Stimulated activated CD8-positive, alpha-beta memory T cell treated with anti-CD3 and anti-CD28 coated beads, Interleukin-7, amount 100 ng/mL, for 24 hours (primary cell): Measurements from ENCODE around the gene CENATAC.
"Not testable (repeated sequence)": the region's sequence is repeated elsewhere in the genome, so short reads cannot be mapped to it uniquely, and the experiment has no call there.

Experiments
- DNase-seq: peaks from one replicate; pipeline ENCODE4 v3.0.0-alpha.2; 2020; ENCODE audit warnings: low read depth

Gene CENATAC

DNA sequence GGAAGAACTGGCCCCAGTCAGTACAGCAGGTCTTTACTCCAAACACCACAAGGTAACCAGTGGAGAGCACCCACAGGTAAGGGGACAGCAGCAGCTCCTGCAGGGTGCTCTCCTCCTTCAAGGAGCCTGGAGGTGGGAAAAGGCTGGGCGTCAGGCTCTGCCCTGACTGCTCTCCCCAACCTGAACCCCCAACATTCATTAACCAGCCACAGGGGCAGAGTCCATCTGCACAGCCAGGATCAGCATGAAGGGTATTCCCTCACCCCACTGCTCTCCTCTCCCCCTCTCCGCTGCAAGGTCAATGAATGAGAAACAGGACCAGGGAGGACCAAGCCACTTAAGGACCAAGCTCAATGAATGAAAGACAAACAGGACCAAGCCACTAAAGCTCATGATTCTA is 29.0 kb downstream of the CENATAC start:
- no peak for DNase-seq

DNA sequence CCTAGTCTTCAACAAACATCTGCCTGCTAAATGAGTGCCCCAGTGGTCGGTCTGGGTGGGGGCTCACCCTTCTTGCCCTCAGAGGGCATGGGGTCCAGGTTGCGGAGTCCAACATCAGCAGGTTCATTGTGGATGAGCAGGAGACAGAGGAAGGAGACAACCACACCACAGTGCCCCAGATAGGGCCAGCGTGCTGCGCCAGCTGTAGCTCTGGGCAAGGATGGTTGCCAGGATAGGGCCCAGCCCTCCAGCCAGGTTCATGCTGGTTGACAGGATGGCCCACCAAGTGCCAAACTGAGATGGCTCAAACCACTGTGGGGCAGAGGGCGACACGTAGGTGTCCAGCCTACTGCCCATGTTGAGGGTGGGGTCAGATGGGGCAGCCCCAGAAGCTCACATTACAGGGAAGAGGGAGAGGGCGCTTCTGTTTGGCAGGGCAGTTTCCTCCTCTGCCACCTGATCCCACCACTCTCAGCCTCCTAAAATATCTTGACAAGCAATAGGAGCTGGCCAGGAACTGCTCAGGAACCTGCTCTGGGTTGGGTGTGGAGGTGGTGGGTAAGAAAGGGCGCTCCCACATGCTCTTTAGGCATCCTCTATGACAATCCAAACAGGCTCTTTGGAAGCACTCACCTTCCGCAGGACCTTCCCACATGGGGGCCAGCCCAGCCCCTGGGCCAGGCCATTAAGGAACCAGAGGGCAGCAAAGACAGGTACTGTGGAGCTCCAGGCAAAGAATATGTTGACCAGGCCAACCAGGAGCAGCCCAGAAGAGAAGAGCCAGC is 29.8 kb downstream of the CENATAC start:
- DNase-seq: no peak

DNA sequence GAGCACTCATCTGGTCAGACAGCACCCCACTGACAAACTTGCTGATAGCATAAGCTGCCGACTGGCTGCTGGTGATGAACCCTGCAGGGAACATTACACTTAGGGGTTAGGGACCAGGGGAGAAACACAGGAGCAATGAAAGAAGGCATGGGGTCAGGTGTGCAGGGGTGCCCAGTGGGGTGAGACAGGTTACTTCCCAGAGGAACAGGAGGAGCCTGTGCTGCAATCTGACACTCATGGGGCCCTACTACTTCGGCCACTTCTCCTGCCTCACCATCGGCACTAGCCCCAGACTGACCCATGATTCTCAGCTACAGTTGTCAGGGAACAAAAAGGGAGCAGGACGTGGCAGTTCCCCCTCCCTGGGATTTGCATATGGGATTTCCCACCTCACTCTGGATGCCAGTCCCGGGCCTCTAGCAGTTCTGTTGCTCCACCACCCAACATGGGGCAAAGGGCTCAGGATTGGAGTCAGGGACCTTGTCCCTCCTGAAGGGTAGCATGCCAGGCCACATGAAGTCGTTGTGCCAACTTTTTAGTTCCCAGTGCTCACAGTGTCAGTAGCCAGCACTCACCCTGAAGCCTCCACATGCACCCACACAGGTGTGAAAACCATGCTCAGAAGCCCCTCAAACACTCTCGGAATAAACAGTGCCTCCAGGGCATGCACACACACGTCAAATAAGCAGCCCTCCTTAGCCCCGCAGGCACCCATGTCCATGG is 30.6 kb downstream of the CENATAC start:
- DNase-seq: no peak

DNA sequence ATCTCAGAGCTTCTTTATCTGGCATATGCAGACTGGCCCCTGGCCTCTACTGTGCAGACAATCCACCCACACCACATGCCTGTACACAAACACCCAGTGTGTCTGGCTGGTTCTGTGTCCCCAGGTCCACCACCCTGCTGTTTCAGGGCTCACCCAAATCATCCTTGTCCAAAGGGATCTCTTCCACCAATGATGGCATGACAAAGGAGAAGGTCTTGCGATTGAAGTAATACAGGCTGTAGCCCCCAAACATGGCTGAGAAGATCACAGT is 31.1 kb downstream of the CENATAC start:
- no peak for DNase-seq

DNA sequence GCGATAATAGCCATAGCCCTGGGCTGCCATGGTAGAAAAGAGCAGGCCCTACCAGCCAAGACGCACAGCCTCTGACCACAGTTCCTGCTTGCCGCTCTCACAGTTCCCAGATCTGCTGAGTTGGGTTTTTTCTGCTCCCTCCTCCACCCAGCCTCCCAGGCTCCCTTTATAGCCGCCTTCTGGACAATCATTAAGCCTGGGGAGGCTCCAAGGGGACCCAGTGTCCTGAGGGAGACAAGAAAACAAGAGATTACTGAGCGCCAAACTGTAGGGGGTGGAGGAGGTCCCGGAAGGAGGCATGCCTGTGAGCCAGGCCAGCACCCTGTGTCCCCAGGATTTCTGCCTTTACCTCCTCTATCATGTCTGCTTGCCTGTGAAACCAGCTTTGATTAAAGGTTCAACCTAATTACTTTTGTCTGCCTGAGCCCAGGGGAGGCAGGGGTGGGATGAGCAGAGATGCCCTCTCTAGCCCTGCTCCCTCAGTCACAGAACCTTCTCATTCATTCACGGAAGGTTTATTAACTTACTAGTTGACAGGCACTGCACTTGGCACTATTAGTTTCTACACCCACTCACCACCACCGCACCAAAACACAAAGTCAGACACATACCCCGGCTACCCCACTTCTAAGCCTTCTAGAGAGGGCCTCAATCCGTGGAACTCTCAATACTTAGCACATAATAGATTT is 31.5 kb downstream of the CENATAC start:
- DNase-seq: no peak

DNA sequence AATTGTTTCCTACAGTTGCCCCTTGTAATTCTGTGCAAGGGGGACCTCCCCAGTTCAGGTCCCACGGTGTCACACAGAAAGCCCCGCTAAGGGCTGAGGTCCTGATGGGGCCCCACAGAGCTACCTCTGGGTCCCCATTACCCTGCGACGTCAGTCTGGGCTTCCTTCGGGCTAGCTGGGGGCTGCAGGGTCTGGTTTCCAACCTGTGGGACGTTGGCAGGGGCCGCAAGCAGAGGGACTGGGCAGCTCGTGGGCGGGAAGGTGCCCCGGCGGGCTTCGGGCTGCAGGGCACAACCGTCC is 32.0 kb downstream of the CENATAC start:
- DNase-seq: no peak

DNA sequence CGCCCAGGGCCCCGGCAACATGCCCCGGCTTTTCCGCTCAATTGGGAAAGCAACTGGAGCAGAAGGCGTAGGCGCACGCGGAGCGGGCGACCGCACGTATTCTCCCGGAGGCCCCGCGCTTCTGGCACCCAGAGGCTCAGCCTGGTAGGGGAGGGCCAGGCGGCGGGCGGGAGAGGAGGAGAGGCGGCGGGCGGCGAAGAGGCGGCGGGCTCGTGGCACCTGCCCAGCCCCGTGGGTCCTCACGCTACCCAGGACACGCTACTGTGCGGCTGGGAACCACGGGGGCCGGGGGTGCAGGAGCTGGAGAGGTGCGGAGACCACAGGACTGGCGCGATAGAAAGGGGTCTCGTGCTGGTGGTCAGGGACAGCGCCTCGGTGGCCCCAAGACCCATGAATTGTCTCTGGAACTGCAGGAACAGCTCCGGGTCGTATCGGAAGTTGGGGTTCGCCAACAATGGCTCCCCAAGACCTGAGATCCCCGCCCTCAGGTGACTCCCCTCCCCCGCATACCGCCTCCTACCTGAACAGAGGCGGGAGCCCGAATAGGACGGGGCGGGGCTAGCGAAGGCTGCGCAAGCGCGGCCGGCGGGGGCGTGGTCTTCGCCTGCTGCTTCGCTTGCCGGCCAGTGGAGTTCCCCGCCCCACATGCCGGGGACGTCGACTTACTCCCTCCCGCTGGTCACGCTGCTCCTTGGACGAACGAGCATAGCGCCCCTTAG is 32.5 kb downstream of the CENATAC start, which contains the start of gene SLC37A4:
Gene SLC37A4, minus strand, starts transcription at position 549 of the 719 bp plus-strand sequence.
- DNase-seq: peak; percentile 98

DNA sequence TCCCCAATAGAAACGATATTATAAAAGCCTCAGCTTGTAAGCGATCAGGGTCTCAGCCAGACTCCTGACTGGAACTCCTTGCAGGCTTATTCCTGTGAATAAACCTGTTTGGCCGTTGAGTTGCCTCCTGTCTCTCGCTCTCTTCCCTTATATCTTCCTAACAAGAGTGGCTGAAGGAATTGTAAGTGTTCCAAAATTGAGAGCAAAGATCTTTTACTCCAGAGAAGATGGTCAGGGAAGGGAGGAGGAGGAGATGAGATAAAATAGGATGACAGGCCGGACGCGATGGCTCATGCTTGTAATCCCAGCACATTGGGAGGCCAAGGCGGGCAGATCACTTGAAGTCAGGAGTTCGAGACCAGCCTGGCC is 34.0 kb downstream of the CENATAC start:
- no peak for DNase-seq

DNA sequence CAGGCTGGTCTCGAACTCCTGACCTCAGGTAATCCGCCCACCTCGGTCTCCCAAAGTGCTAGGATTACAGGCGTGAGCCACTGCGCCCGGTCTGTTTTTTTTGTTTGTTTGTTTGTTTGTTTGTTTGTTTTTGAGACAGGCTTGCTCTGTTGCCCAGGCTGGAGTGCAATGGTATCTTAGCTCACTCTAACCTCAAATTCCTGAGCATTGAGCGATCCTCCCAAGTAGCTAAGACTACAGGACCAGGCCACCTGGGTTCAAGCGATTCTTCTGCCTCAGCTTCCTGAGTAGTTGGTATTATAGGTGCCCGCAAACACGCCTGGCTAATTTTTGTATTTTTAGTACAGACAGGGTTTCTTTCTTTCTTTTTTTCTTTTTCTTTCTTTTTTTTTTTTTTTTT is 35.5 kb downstream of the CENATAC start:
- not testable (repeated sequence) for DNase-seq

DNA sequence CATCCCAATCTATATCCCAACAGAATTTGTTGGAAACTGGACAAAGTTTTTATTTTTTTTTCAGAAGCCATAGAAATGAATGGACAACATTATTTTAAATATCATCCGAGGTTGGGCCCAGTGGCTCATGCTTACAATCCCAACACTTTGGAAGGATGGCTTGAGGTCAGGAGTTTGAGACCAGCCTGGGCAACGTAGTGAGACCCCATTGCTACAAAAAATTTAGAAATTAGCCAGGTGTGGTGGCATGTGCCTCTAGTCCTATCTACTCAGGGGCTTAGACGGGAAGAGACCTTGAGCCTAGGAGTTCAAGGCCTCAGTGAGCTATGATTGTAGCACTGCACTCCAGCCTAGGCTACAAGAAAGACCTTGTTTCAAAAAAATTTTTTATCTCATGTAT is 36.9 kb downstream of the CENATAC start:
- no peak for DNase-seq

DNA sequence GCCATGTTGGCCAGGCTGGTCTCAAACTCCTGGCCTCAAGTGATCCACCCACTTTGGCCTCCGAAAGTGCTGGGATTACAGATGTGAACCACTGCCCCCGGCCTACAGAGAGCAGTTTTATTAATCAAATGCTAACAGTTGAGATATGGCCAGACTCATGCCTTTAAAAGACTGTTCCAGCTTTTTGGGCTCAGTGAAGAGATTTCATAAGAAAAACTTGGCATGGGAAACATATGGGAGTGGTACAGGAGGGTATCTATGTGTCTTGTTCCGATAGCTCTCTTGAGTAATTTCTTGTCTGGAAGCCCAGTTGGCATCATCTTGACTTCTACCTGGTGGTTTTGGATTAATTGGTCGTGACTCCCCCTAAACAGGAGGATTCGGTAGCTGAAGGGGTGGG is 40.9 kb downstream of the CENATAC start:
- no peak for DNase-seq

DNA sequence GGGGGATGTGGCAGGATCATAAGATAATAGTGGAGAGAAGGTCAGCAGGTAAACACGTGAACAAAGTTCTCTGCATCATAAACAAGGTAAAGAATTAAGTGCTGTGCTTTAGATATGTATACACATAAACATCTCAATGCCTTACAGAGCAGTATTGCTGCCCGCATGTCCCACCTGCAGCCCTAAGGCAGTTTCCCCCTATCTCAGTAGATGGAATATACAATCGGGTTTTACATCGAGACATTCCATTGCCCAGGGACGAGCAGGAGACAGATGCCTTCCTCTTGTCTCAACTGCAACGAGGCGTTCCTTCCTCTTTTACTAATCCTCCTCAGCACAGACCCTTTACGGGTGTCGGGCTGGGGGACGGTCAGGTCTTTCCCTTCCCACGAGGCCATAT is 41.5 kb downstream of the CENATAC start:
- DNase-seq: not testable (repeated sequence)

DNA sequence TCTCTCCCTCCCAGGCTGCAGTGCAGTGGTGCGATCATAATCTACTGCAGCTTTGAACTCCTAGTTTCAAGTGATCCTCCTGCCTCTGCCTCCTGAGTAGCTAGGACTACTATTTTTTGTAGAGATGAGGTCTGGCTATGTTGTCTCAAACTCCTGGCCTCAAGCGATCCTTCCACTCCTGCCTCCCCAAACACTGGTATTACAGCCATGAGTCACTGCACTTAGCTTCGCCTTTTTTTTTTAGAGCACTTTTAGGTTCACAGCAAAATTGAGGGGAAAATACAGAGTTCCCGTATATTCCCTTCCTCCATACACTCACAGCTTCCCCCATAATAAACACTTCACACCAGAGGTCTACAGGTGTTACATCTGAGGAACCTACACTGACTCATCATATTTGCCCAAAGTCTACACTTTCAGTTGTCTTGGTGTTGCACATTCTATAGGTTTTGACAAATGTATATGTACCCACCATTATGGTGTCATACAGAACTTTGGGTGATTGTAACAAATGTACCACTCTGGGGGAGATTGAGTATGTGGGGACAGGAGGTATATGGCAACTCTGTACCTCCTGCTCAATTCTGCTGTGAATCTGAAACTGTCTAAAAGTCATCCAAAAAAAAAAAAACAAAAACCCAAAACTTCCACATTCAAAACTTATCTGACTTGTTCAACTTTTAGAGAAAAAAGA is 44.0 kb downstream of the CENATAC start:
- DNase-seq: no peak

DNA sequence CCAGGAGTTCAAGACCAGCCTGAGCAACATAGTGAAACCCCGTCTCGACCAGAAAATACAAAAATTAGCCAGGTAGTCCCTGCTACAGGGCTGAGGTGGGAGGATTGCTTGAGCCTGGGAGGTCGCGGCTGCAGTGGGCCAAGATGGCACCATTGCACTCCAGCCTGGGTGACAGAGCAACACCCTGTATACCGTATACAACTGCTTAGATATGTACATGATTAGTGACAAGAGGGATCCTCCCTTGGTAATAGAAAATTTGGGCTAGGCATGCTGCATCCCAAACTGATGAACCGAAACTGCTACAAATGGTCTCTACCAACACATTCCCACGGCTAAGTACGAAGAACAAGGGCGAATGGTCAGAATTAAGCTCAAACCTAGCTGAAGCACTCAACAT is 45.0 kb downstream of the CENATAC start:
- DNase-seq: no peak

DNA sequence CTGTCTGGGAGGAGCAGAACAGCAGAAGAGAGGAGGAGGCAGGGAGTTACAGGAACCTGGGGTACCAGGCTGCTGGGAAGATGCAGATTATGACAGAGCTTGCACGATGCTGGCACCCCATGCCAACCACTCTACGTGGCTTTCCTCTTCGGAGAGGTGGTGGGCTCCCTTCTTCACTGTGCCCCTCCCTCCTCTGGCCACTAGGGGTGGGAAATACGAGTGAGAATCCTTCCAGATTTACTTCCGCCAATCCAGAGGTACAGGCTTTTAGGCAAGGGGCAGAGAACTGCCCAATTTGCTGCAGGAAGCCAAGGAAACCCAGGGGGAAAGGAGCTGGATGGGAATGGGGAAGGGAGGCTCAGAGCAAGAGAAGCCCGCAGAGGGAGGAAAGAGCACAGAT is 46.8 kb downstream of the CENATAC start:
- no peak for DNase-seq

DNA sequence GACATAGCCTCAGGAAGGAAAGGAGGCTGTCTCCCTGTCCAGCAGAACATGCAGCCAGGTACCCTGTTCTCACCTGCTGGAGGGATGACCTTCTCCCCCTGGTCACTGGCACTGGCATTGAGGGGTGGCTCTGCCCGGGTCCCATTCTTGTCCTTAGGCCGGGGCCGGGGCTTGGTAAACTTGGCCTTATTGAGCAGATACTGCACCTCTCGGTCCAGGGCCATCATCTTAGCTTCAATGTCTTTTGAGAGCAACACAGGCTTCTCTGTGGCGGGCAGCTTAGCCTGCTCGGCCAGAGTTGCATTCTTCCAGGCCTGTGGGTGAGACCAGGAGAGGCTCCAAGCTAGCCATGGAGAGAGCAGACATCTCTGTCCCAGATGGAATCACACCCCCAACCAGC is 48.6 kb downstream of the CENATAC start:
- no peak for DNase-seq

DNA sequence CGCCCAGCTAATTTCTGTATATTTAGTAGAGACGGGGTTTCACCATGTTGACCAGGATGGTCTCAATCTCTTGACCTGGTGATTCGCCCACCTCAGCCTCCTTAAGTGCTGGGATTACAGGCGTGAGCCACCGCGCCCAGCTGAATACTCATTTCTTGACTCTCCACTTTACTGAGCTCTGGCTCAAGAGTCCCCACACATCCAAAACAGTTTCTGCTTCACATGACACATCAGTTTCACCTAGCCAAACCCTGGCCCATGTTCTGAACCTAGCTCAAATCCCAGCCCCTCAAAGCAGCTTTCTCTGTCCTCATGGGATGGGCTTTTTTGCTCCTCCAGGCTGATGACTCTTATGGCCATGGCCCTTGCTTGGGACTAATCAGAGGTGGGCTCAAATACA is 49.3 kb downstream of the CENATAC start:
- DNase-seq: no peak

DNA sequence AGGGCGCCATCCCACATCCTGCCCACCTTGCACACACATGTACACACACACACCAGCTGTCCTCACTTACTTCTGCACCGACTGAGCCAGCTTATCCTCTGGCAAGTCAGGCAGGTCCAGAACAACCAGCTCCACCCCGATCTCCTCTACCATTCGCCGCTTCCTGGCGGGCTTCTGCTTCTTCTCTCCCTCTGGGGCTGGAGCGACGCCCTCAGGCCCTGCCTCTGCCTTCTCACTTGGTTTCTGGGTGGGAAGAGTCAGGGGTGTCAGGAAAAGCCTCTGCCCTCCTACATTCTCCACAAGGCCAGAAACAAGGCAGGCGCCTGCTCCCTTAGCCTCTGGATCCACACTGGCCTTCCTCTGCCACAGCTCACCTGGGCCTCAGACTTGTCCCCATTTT is 50.7 kb downstream of the CENATAC start:
- DNase-seq: no peak

DNA sequence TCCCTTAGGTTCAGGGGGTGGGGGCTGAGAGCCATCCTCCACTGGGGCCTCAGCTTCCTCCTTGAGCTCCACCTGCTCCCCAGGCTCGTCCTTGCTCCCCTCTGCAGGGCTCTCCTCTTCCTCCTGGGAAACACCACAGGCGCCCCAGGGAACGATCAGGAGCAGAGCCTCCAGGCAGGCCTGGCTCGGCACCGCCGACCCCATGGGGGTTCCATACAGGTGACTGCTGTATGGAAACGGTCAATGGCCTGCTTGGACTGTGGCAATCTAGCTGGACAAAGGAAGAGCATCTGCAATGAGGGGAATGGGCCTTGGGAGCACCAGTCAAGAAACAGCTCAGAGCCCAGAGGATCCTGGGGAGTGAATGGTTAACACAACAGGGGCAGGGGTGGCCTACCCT is 51.1 kb downstream of the CENATAC start:
- no peak for DNase-seq

DNA sequence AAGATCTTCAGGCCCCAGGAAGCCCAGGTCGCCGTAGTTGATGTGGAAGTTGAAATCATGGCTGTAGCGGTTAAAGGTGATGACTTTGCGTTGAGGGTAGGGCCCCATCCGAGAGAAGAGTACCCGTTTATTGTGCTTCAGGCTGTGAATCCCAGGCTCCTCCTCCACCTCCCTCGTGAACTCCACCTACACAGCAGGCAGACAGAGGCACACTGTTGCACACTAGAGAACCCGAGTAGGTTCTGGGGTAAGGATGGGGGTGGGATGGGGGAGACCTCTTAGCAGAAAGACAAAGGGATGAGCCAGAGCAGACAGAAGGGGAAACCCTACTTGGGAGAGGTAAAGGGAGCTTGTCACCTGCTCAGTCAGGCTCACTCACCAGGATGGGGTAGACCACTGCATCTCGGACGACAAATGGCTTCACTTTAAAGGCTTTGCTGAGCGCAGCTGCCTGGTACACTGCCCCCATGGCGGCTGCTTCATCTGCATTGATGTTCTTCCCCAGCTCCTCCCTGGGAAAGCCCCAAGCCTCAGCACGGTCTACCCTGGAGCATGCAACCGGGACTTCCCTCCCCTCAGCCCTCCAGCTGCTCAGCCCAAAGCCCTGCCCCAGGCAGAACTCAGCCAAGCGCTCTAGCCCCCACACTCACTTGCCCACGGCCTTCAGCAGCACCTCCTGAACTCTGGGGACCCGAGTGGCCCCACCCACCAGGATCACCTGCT is 53.7 kb downstream of the CENATAC start:
- no peak for DNase-seq

DNA sequence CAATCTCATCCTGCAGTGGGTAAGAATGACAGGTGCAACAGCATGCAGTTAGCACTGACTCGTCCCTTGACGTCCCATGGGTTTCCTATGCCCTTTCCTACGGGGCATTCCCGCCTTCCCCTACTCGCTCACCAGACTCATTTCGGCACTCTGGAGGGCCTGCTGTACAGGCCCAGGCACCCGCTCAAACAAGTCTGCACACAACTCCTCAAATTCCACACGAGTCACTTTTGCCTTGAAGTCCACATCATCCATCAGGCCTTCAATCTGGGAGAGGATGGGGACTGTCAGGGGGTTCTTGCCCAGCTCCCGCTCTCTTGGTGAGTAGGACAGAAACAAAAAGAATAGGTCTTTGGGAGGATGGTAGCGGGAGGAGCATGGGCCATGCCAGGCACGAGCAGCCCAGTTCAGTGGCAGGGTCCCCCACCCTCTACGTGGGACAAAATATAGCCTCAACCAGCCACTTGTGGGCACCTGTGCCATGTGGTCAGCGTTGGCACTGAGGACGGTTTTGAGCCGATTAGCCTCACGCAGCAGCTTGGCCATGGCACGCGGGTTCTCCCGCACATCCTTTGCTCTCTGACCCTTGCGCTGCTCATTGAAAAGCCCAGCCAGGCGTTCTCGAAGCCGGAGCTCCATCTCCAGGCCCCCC is 54.4 kb downstream of the CENATAC start:
- DNase-seq: no peak
